Esophagus muscularis mucosa (tissue), 3 donors: Measurements from ENCODE around the gene SLC8A1.

ENCODE experiments used
- CTCF ChIP-seq, 3 experiments: fragments of 200-600 bp in 2 of 3; fragments of 450-650 bp in 1 of 3; sonication (generic) in 2 of 3; IDR thresholded peaks; one replicate each; pipeline ENCODE4 v1.5.1; 2017 to 2019; ENCODE audit warnings: antibody characterized with exemption in 3 of 3, mild to moderate bottlenecking in 2 of 3, moderate library complexity in 1 of 3
- POLR2AphosphoS5 ChIP-seq, 2 donors: sonication (generic); formaldehyde crosslinking; IDR thresholded peaks; one replicate each; pipeline ENCODE4 v1.6.1; 2017; ENCODE audit warnings: antibody characterized with exemption in 2 of 2

- TF ChIP-seq CTCF (IDR thresholded peaks at IDR 0.05) = no peak
- no peak for TF ChIP-seq POLR2AphosphoS5 (IDR thresholded peaks at IDR 0.05)
Measured at GRCh38 chr2:40087434-40087833, 364.5 kb downstream of the SLC8A1 start.
